K562 (cell line): ENCODE measurements around the gene FAM53B.

Experiments used
- TCF7 ChIP-seq: sonication (generic); IDR thresholded peaks from 2 replicates; pipeline ENCODE4 v1.6.1; 2016; ENCODE audit warnings: antibody characterized with exemption, borderline replicate concordance
- ZNF133 ChIP-seq: fragments of 250-450 bp; sonication (Bioruptor Pico); IDR thresholded peaks from 2 replicates; pipeline ENCODE4 v1.4.0; 2020; ENCODE audit warnings: mild to moderate bottlenecking

- TF ChIP-seq TCF7: no peak
- TF ChIP-seq ZNF133 (CRISPR knock-in tag): no peak
These were observed 2.2 kb downstream of the FAM53B start for GRCh38 chr10:124741922-124742412.
